H1 (cell line): Measurements from ENCODE around the gene CYP4F11. TPM values are rescaled to one million over a fixed set of nuclear protein-coding genes. Genes with fewer than 3 reads are reported as not detected.

Source experiments
- ASH2L ChIP-seq: fragments of 200-600, 300-600 bp; sonication (generic); IDR thresholded peaks from one replicate; pipeline ENCODE4 v1.7.1; 2017; ENCODE audit warnings: low read length
- ATF3 ChIP-seq: IDR thresholded peaks from 2 replicates; pipeline ENCODE4 v1.6.1; 2011; ENCODE audit warnings: low read depth, mild to moderate bottlenecking, low read length; ENCODE audit not compliant: insufficient read depth
- CBX8 ChIP-seq: fragments of 300-800, 300-1000 bp; sonication (generic); IDR thresholded peaks from 2 replicates; pipeline ENCODE4 v1.7.1; 2016; ENCODE audit warnings: low read depth, low read length, borderline replicate concordance
- CEBPB ChIP-seq: IDR thresholded peaks from 2 replicates; pipeline ENCODE4 v1.6.1; 2012; ENCODE audit warnings: low read depth, low read length
- CHD1 ChIP-seq: IDR thresholded peaks from 2 replicates; pipeline ENCODE4 v1.6.1; 2012; ENCODE audit warnings: low read depth, low read length, improper control_type of control experiment
- CHD7 ChIP-seq: fragments of 300-600 bp; sonication (generic); IDR thresholded peaks from 2 replicates; pipeline ENCODE4 v1.7.1; 2012; ENCODE audit warnings: low read length, moderate library complexity, mild to moderate bottlenecking, inconsistent platforms; ENCODE audit not compliant: insufficient replicate concordance
- E2F6 ChIP-seq: IDR thresholded peaks from 2 replicates; pipeline ENCODE4 v1.6.1; 2012; ENCODE audit warnings: inconsistent platforms
- FOSL1 ChIP-seq: IDR thresholded peaks from 2 replicates; pipeline ENCODE4 v1.6.1; 2011; ENCODE audit warnings: mild to moderate bottlenecking, low read depth, low read length, moderate library complexity; ENCODE audit not compliant: insufficient read depth
- SIN3A ChIP-seq, 2 experiments: IDR thresholded peaks in 1 of 2; conservative IDR thresholded peaks in 1 of 2; 2 replicates each; pipeline ENCODE4 v1.6.1; 2011 to 2012; ENCODE audit warnings: low read length in 2 of 2, improper control_type of control experiment in 1 of 2, low read depth in 1 of 2, mild to moderate bottlenecking in 1 of 2
- SP2 ChIP-seq: IDR thresholded peaks from 2 replicates; pipeline ENCODE4 v1.6.1; 2012; ENCODE audit warnings: mild to moderate bottlenecking, low read length, inconsistent platforms
- ZNF274 ChIP-seq: IDR thresholded peaks from 2 replicates; pipeline ENCODE4 v1.7.0; 2012; ENCODE audit warnings: low read length, borderline replicate concordance; ENCODE audit errors: extremely low read depth
- polyA plus RNA-seq, 7 experiments: library from polyadenylated mRNA; depleted of rRNA in 3 of 7; stranded (reverse) in 5 of 7; unstranded in 2 of 7; fragments of >200 nt in 5 of 7; fragments of 200-250 nt in 2 of 7; gene quantifications; 1 replicate in 5 of 7; 2 replicates in 1 of 7; 4 replicates in 1 of 7; pipeline versions ENCODE4 v1.2.1 to v1.2.3, GENCODE V29; 2011 to 2013; ENCODE audit warnings: missing spikeins in 2 of 7, mixed read lengths in 2 of 7
- total RNA-seq: library from RNA; stranded (reverse); fragmentation: NEBNext Ultra II Directional; extraction: Animal tissue kit (Norgen Biotek cat#: 25700); gene quantifications from 2 replicates; pipeline ENCODE4 v1.2.1, GENCODE V29; 2021

Gene CYP4F11
- total and polyA plus RNA-seq, 2 of the 8 experiments (the other 6 are each of a cell fraction or from before 2014, with no cell fraction given) = not detected

- TF ChIP-seq CHD7 = no peak
- TF ChIP-seq E2F6 = no peak
- no peak for TF ChIP-seq CEBPB
- no peak for TF ChIP-seq FOSL1
- TF ChIP-seq ATF3 = no peak
- TF ChIP-seq ASH2L = no peak
- no peak for TF ChIP-seq SP2
- no peak for TF ChIP-seq SIN3A (conservative IDR thresholded peaks at IDR 0.05 in 1 of 2, IDR thresholded peaks at IDR 0.05 in 1 of 2; ENCODE audit: low read depth in 1 of 2, low read length in 2 of 2)
- no peak for TF ChIP-seq CHD1
- no peak for TF ChIP-seq CBX8
- no peak for TF ChIP-seq ZNF274
These were observed 3.4 kb upstream of the CYP4F11 start (continued) for GRCh38 chr19:15937771-15938170.
